ENCODE results near the gene RCC1.
"Not testable (repeated sequence)": the region's sequence is repeated elsewhere in the genome, so short reads cannot be mapped to it uniquely, and the experiment has no call there.

Gene RCC1

DNA sequence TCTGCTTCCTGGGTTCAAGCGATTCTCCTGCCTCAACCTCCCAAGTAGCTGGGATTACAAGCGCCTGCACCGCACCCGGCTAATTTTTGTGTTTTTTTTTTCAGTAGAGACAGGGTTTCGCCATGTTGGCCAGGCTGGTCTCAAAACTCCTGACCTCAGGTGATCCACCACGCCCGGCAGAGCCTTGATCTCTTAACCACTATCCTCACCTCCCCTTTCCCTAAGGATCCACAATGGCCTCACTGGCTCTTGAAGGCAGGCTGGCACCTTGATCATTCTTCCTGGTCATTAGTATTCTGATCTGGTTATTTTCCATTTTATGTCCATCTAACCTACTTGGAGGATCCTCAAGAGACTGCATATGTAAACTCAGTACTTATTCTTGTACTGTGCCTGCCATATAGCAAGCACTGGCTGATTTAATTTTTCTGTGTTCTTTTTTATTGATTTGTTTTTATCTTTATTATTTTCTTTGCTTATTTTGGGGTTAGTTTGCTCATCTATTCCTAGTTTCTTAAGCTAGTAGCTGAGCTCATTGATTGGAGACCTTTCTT is 6.3 kb downstream of the RCC1 start:
- no peak for DNase-seq (ENCODE audit: low spot score)

- DNase-seq (ENCODE audit: low spot score) = not testable (repeated sequence)
These were observed 8.6 kb downstream of the RCC1 start for GRCh38 chr1:28514445-28514933.

- DNase-seq (ENCODE audit: low spot score) = no peak
These were observed 10.7 kb downstream of the RCC1 start for GRCh38 chr1:28516518-28516956.

DNA sequence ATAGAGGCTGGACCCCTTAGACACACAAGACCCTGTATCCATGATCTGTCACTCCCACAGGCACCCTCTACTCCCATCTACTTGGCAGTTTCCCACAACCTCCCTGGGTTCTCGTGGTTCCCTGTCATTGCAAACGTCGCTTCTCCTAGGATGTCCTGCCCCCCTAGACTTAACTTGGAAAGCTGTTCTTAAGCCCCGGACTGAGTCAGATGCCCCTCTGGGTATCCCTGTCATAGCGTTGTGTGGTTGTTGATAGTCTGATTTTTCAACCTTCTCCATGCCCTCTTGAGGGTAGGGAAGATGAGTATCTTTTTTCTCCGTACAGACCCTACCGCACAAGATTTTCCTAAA is 11.8 kb downstream of the RCC1 start:
- DNase-seq (ENCODE audit: low spot score) = peak; percentile 25

DNA sequence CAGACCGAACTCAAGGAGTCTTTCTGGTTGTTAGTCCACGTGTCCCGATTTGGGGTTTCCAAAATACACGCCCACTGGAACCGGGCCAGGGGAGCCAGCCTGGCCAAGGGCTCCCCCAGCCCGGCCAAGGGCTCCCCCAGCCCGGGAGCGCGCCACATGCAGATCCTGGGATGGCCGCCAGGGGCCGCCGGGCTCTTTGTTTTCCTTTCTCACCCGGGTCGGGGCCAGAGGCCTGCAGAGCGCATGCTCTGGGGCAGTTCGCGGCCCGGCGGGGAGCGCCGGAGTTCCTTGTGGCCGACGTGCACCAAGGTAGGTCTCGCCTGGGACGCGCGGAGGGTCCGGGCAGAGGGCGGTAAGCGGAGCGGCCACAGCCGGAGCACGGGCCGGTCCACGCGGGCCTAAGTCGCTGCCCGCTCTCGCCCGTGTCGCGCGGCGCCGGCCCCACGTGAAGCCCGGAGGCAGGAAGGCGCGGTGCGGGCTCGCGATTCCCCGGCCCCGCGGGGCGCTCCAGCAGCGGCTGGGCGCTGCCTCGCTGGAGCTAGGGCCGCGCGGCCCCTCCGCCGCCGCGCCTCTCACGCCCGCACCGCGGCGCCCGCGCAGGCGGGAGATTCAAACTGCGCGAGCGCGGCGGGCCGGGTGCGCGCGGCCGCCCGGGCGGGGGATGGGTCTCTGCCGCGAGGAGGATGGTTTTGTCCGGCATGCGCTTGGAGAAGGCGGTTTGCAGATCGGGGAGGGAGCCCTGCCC is 12.3 kb downstream of the RCC1 start:
- peak; percentile 96 for DNase-seq (ENCODE audit: low spot score)

GRCh38 chr1:28518745-28519341 is 13.0 kb downstream of the RCC1 start:
- DNase-seq (ENCODE audit: low spot score) = no peak

GRCh38 chr1:28519946-28520725 is 14.3 kb downstream of the RCC1 start:
- DNase-seq (ENCODE audit: low spot score) = no peak

DNA sequence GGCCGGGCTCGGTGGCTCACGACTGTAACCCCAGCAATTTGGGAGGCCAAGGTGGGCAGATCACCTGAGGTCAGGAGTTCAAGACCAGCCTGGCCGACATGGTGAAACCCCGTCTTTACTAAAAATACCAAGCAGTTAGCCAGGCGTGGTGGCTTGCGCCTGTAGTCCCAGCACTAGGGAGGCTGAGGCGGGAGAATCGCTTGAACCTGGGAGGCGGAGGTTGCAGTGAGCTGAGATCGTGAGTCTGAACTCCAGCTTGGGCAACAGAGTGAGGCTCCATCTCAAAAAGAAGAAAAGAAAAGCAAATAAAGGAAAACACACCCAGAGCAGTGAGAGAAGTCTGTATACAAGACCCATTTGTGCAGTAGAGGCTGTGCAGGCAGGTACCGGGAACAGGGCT is 15.0 kb downstream of the RCC1 start:
- not testable (repeated sequence) for DNase-seq (ENCODE audit: low spot score)

GRCh38 chr1:28521502-28522164 is 15.8 kb downstream of the RCC1 start:
- DNase-seq (ENCODE audit: low spot score) = no peak

DNA sequence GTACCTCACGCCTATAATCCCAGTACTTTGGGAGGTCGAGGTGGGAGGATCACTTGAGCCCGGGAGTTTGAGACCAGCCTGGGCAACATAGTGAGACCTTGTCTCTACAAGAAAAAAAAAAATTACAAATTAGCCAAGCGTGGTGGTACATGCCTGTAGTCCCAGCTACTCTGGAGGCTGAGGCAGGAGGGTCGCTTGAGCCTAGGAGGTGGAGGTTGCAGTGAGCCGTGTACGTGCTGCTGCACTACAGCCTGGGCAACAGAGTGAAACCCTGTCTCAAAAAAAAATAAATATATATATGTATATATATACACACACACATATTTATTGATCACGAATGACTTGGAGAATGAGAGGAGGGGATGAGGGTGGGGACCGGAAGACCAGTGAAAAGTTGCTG is 16.7 kb downstream of the RCC1 start:
- not testable (repeated sequence) for DNase-seq (ENCODE audit: low spot score)

DNA sequence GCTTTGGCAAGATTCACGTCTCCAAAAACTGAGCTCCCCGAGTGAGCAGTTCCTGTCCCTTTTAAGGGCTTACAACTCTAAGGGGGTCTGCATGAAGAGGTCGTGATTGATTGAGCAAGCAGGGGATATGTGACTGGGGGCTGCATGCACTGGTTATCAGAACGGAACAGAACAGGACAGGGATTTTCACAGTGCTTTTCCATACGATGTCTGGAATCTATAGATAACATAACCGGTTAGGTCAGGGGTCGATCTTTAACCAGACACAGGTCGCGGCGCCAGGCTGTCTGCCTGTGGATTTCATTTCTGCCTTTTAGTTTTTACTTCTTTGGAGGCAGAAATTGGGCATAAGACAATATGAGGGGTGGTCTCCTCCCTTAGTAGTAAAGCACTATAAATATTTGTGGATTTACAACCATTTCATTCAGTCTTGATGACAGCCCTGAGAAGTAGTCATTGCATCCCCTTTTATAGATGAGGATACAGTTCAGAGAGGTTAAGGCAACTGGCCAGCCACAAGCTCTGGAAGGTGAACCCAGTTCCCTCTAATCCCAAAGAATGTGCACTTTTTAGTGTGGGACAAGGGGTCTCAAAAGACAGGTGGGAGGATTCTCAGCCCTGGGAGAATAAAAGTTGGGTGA is 19.3 kb downstream of the RCC1 start:
- DNase-seq (ENCODE audit: low spot score) = not testable (repeated sequence)

- DNase-seq (ENCODE audit: low spot score) = no peak
These were observed 21.0 kb downstream of the RCC1 start for GRCh38 chr1:28526886-28527285.

DNA sequence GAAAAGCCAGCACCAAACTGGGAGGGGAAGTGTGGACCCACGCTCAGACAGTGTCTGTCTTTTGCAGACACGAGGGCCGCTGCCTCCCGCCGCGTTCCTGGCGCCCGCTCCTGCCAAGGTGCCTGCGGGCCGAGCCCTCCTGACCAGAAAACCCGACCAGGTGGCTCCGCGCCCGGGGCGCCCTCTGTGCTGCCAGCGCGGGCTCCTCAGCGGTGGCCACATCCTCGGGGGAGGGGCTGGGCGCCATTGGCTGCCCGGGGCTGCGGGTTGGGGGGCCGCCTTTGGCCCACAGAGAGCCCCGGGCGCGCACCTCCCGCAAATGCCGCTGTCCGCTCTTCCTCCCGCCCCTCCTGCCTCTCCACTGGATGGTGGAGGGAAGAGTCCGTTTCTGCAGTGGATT is 24.6 kb downstream of the RCC1 start:
- no peak for DNase-seq (ENCODE audit: low spot score)

- no peak for DNase-seq (ENCODE audit: low spot score)
These were observed 28.8 kb downstream of the RCC1 start for GRCh38 chr1:28534671-28535070.

DNA sequence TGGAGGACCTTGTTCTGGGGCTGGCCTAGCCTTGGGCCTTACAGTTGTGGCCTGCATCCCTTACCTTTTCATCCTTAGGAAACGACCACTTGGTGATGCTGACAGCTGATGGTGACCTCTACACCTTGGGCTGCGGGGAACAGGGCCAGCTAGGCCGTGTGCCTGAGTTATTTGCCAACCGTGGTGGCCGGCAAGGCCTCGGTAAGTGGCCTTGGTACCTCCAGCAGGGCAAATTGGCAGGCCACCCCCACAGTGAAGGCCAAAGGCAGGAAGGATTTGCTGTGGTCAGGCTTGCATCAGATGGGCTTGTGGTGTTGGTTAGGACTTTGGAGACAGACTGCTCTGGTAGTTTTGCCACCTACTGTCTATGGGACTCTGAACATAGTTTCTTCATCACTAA is 29.3 kb downstream of the RCC1 start:
- no peak for DNase-seq (ENCODE audit: low spot score)

- no peak for DNase-seq (ENCODE audit: low spot score)
These were observed 31.8 kb downstream of the RCC1 start for GRCh38 chr1:28537457-28538199.

- no peak for DNase-seq (ENCODE audit: low spot score)
These were observed 32.4 kb downstream of the RCC1 start for GRCh38 chr1:28538286-28538685.

- DNase-seq (ENCODE audit: low spot score) = no peak
These were observed 34.8 kb downstream of the RCC1 start for GRCh38 chr1:28540651-28541050.

GRCh38 chr1:28541414-28542015 is 35.7 kb downstream of the RCC1 start:
- not testable (repeated sequence) for DNase-seq (ENCODE audit: low spot score)

GRCh38 chr1:28545246-28545628 is 39.4 kb downstream of the RCC1 start:
- no peak for DNase-seq (ENCODE audit: low spot score)
